ENCODE measurements around the gene BANP.

The BANP gene

DNA sequence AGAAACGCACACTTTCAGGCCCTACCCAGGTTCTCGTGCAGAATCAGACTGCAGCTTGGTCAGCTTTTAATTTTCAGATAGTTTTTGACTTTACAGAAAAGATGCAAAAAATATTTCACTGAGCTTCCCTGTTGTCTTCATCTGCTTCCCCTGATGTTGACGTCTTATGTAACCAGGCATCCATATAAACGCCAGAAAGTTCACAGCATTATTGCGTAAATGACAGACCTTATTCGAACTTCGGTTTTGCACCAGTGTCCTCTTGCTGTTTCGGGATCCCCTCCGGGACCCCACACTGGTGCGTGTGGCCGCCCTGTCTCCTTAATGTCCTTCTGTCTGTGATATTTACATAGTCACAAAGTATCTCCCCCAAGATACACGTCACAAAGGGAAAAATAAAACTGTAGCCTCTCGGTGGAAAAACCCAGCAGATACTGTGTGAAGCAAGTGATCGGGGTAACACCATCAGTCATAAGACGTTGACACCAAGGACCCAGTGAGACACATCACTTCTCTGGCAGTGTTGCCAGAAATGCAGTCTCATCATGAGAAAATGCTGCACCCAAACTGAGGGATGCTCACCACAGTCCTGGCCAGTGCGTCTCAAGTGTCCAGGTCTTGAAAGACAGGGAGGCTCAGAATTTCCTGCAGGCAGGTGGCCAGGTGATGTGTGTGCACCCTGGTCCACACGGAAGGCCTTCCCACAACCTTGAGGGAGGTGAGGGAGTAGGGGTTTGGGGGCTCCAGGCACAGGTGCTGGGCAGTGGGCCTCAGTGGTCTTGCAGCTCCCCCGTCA, 4.3 kb downstream of the BANP start:
- no peaks in the 10 kb centered on the region for H3K27me3 ChIP-seq (ENCODE audit: insufficient read depth, low read depth)
- peak overlapping the region; percentile 80 for H3K27ac ChIP-seq
- peak overlapping the region; percentile 55; the same call in 1 of the 2 replicates for H3K9ac ChIP-seq
- peak overlapping the region; percentile 72 for H3K4me2 ChIP-seq
- TF ChIP-seq, protein P1, sequence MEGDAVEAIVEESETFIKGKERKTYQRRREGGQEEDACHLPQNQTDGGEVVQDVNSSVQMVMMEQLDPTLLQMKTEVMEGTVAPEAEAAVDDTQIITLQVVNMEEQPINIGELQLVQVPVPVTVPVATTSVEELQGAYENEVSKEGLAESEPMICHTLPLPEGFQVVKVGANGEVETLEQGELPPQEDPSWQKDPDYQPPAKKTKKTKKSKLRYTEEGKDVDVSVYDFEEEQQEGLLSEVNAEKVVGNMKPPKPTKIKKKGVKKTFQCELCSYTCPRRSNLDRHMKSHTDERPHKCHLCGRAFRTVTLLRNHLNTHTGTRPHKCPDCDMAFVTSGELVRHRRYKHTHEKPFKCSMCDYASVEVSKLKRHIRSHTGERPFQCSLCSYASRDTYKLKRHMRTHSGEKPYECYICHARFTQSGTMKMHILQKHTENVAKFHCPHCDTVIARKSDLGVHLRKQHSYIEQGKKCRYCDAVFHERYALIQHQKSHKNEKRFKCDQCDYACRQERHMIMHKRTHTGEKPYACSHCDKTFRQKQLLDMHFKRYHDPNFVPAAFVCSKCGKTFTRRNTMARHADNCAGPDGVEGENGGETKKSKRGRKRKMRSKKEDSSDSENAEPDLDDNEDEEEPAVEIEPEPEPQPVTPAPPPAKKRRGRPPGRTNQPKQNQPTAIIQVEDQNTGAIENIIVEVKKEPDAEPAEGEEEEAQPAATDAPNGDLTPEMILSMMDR (conservative IDR thresholded peaks at IDR 0.05; ENCODE audit: low read depth, low read length): no peak
- H2AFZ ChIP-seq (ENCODE audit: low read depth): no peak overlapping the region
- peaks cover 48% of the 10 kb centered on the region for H3K4me1 ChIP-seq (ENCODE audit: low read depth, poor library complexity, severe bottlenecking)
- no peaks in the 10 kb centered on the region for H3K36me3 ChIP-seq (ENCODE audit: insufficient read depth)
- no peaks in the 10 kb centered on the region for H4K20me1 ChIP-seq (ENCODE audit: insufficient read depth)
- no peak overlapping the region for H3K4me3 ChIP-seq (IDR thresholded peaks at IDR 0.05; ENCODE audit: insufficient read depth, low read depth, low read length)
- peaks cover 65% of the 10 kb centered on the region; the same call in 1 of the 2 replicates for H3K79me2 ChIP-seq (ENCODE audit: insufficient read depth, low read depth)

GRCh38 chr16:87956098-87956364, 4.8 kb downstream of the BANP start:
- Histone ChIP-seq H3K4me3 (IDR thresholded peaks at IDR 0.05; ENCODE audit: insufficient read depth, low read depth, low read length) (no peak overlapping the region), H4K20me1 (ENCODE audit: insufficient read depth) (no peaks in the 10 kb centered on the region), H3K27me3 (ENCODE audit: insufficient read depth, low read depth) (no peaks in the 10 kb centered on the region), H3K79me2 (ENCODE audit: insufficient read depth, low read depth) (peaks cover 69% of the 10 kb centered on the region; the same call in 1 of the 2 replicates), H3K9ac (peak overlapping the region; percentile 55; the same call in 1 of the 2 replicates), H3K4me2 (peak overlapping the region; percentile 72), H2AFZ (ENCODE audit: low read depth) (peak overlapping the region; percentile 1; the same call in 1 of the 2 replicates), H3K36me3 (ENCODE audit: insufficient read depth) (no peaks in the 10 kb centered on the region), H3K27ac (peak overlapping the region; percentile 80), H3K4me1 (ENCODE audit: low read depth, poor library complexity, severe bottlenecking) (peaks cover 48% of the 10 kb centered on the region)
- TF ChIP-seq, protein P1 (conservative IDR thresholded peaks at IDR 0.05; ENCODE audit: low read depth, low read length): no peak

DNA sequence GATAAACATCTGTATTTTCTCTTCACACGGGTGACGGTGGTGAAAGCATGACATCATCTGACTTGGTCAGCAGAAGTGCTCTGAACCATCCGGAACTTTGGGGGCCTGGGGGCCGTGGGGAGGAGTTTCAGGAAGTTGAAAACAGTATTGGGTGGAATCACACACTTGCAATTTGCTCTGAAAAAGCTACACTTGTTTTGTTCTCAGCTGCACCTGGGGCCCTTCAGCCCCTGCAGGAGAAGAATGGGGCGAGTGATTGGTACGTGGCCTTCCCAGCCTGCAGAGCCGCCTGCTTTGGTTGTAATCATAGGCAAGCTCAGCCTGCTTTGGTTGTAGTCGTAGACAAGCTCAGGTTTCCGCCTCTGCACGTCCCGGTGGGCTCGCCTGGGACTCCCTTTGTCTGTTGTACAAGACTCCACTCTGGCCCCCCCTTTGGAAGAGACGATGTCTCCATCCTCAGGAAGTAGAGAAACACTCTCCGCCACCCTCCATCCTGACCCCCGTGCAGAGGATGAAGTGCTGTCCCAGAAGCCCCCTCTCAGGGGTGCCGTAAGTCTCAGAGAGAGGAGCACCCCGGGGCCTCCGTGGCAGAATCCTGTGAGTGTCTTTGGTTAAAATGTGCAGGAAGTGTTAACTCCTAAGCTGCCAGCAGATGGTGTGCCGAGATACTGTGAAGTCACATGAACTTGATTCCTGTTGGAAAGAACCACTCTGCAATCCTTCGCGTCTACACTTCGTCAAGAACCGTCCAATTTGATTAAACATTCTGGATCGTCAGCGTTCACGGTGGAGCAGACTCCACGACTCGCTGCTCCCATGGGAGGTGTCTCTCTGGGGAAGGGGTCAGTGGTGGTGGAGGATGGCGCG, 5.4 kb downstream of the BANP start:
- peaks cover 48% of the 10 kb centered on the region for H3K4me1 ChIP-seq (ENCODE audit: low read depth, poor library complexity, severe bottlenecking)
- H3K79me2 ChIP-seq (ENCODE audit: insufficient read depth, low read depth): peaks cover 73% of the 10 kb centered on the region; the same call in 1 of the 2 replicates
- no peaks in the 10 kb centered on the region for H3K36me3 ChIP-seq (ENCODE audit: insufficient read depth)
- no peaks in the 10 kb centered on the region for H4K20me1 ChIP-seq (ENCODE audit: insufficient read depth)
- TF ChIP-seq, protein P1 (conservative IDR thresholded peaks at IDR 0.05; ENCODE audit: low read depth, low read length): no peak
- H3K9ac ChIP-seq: peak overlapping the region; percentile 55; the same call in 1 of the 2 replicates
- H2AFZ ChIP-seq (ENCODE audit: low read depth): peak overlapping the region; percentile 1; the same call in 1 of the 2 replicates
- H3K4me3 ChIP-seq (IDR thresholded peaks at IDR 0.05; ENCODE audit: insufficient read depth, low read depth, low read length): no peak overlapping the region
- H3K4me2 ChIP-seq: peak overlapping the region; percentile 72
- peak overlapping the region; percentile 80 for H3K27ac ChIP-seq
- H3K27me3 ChIP-seq (ENCODE audit: insufficient read depth, low read depth): no peaks in the 10 kb centered on the region

GRCh38 chr16:87957296-87958094, 6.3 kb downstream of the BANP start:
- H3K79me2 ChIP-seq (ENCODE audit: insufficient read depth, low read depth): peaks cover 66% of the 10 kb centered on the region; the same call in 1 of the 2 replicates
- no peak overlapping the region for H3K9ac ChIP-seq
- no peak overlapping the region for H3K4me3 ChIP-seq (IDR thresholded peaks at IDR 0.05; ENCODE audit: insufficient read depth, low read depth, low read length)
- H4K20me1 ChIP-seq (ENCODE audit: insufficient read depth): no peaks in the 10 kb centered on the region
- H3K27ac ChIP-seq: peak overlapping the region; percentile 80
- TF ChIP-seq, protein P1 (conservative IDR thresholded peaks at IDR 0.05; ENCODE audit: low read depth, low read length): no peak
- no peak overlapping the region for H2AFZ ChIP-seq (ENCODE audit: low read depth)
- no peaks in the 10 kb centered on the region for H3K27me3 ChIP-seq (ENCODE audit: insufficient read depth, low read depth)
- H3K4me1 ChIP-seq (ENCODE audit: low read depth, poor library complexity, severe bottlenecking): peaks cover 45% of the 10 kb centered on the region
- peak overlapping the region; percentile 72 for H3K4me2 ChIP-seq
- H3K36me3 ChIP-seq (ENCODE audit: insufficient read depth): no peaks in the 10 kb centered on the region

Data from KMS-11 (cell line).